Common myeloid progenitor, CD34-positive (primary cell): Measurements from ENCODE around the gene UBXN10.
A peak's percentile ranks its signal among the peaks of the same experiment; 100 is the strongest.

ENCODE experiments used
- CTCF ChIA-PET: fragments of 350-600 bp; sonication (Branson Sonifier 250); formaldehyde crosslinking; loops from one replicate; lab custom pipeline; 2021; ENCODE audit warnings: antibody characterized with exemption; lab: Charles Lee
- POLR2A ChIA-PET: fragments of 350-600 bp; sonication (Branson Sonifier 250); formaldehyde crosslinking; loops from one replicate; lab custom pipeline; 2021; ENCODE audit warnings: antibody characterized with exemption; lab: Charles Lee
- DNase-seq, 3 donors: peaks; one replicate each; pipeline versions ENCODE4 v3.0.0 to v3.0.0-alpha.2; 2013
- H3K27ac ChIP-seq, 2 experiments: 1 replicate in 1 of 2; 2 replicates in 1 of 2; pipeline ENCODE4 v1.7.0; 2013; ENCODE audit warnings: inconsistent platforms in 2 of 2, low read length in 2 of 2, mild to moderate bottlenecking in 2 of 2, low read depth in 1 of 2, moderate library complexity in 1 of 2; ENCODE audit not compliant: severe bottlenecking in 2 of 2, insufficient read depth in 1 of 2, poor library complexity in 1 of 2
- H3K27me3 ChIP-seq, 5 experiments: replicated peaks in 2 of 5; 1 replicate in 3 of 5; 2 replicates in 2 of 5; pipeline versions ENCODE4 v1.6.1 to v1.7.0; 2013; ENCODE audit warnings: low read length in 4 of 5, mild to moderate bottlenecking in 2 of 5, moderate library complexity in 2 of 5, inconsistent platforms in 1 of 5; ENCODE audit not compliant: insufficient read depth in 5 of 5, control insufficient read depth in 4 of 5
- H3K36me3 ChIP-seq, 4 experiments: 1 replicate in 2 of 4; 2 replicates in 2 of 4; pipeline versions ENCODE4 v1.6.1 to v1.7.0; 2013; ENCODE audit warnings: low read length in 3 of 4, control low read depth in 1 of 4, mild to moderate bottlenecking in 1 of 4; ENCODE audit not compliant: control insufficient read depth in 4 of 4, insufficient read depth in 4 of 4
- H3K4me1 ChIP-seq, 4 experiments: 1 replicate in 3 of 4; 2 replicates in 1 of 4; pipeline versions ENCODE4 v1.6.1 to v1.7.1; 2013; ENCODE audit warnings: low read length in 3 of 4, mild to moderate bottlenecking in 3 of 4, control low read depth in 1 of 4, inconsistent platforms in 1 of 4, moderate library complexity in 1 of 4; ENCODE audit not compliant: control insufficient read depth in 4 of 4, insufficient read depth in 4 of 4; ENCODE audit errors: control extremely low read depth in 1 of 4
- H3K4me3 ChIP-seq, 7 experiments: 1 replicate in 4 of 7; 2 replicates in 3 of 7; pipeline versions ENCODE4 v1.5.1 to v1.7.0; 2013; ENCODE audit warnings: mild to moderate bottlenecking in 7 of 7, low read length in 6 of 7, moderate library complexity in 6 of 7, inconsistent platforms in 2 of 7, low read depth in 2 of 7, control low read depth in 1 of 7; ENCODE audit not compliant: insufficient read depth in 4 of 7, control insufficient read depth in 1 of 7; ENCODE audit errors: extremely low read depth in 1 of 7
- H3K9me3 ChIP-seq, 5 experiments: 1 replicate in 4 of 5; 2 replicates in 1 of 5; pipeline versions ENCODE4 v1.6.1 to v1.7.1; 2013; ENCODE audit warnings: low read length in 4 of 5, mild to moderate bottlenecking in 2 of 5, inconsistent platforms in 1 of 5, low read depth in 1 of 5, moderate library complexity in 1 of 5; ENCODE audit not compliant: control insufficient read depth in 4 of 5, insufficient read depth in 2 of 5; ENCODE audit errors: control extremely low read depth in 1 of 5
- WGBS: methylation state at CpG from one replicate; pipeline ENCODE4 v1.1.5; 2013; ENCODE audit not compliant: insufficient coverage; 5-methylcytosine and 5-hydroxymethylcytosine counted together

Gene UBXN10

DNA sequence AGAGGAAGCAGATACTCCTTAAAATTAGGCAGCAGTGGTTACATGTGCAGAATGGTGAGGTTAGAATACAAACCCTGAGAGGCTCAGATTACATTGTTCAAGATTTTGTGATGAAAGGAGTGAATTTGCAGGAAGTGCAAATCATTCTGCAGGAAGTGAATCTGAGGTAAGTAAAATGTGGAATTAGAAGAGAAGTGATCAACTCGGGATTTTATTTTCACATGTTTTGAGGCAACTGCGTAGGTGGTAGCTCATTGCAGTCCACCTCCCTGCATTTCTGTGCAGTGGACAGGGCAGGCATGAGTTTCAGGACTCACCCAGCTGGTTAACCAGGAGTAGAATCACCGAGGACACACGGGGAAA lies 2.5 kb downstream of the UBXN10 start:
- Histone ChIP-seq H3K27me3 (peaks cover 0 to 96% (median 63%) of the 10 kb centered on the region in 5 experiments), H3K4me1 (peaks cover 0 to 14% (median 9%) of the 10 kb centered on the region in 4 experiments)
- CTCF ChIA-PET = interaction anchor here (0.6 to 1.7 kb wide), 5 partner anchors 22 to 483 kb away, joined by 3 to 8 read pairs (median 3); no protein-coding TSS in a partner anchor

DNA sequence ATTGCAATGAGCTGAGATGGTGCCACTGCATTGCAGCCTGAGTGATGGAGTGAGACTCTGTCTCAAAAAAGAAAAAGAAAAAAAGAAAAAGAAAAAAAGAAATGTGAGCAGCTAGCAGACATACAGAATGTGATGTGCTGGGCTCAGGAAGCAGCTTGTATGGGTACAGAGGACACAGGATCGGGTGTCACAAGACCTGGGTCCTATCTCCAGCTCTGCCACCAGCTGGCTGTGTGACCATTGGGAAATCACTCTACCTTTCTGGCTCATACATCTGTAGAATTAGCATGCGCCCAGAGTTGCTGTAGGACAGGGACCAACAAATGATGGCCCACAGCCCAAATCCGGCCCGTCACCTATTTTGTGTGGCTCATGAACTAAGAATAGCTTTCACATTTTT lies 3.8 kb downstream of the UBXN10 start:
- peaks cover 0 to 14% (median 9%) of the 10 kb centered on the region in 4 experiments for H3K4me1 ChIP-seq
- no peak for DNase-seq
- no peaks in the 10 kb centered on the region for H3K9me3 ChIP-seq
- ChIA-PET POLR2A (no interaction called here), CTCF (interaction anchor here (1.3 kb wide), 2 partner anchors 87 to 270 kb away, joined by 3 read pairs; no protein-coding TSS in a partner anchor)
- no peak overlapping the region for H3K4me3 ChIP-seq
- no peak overlapping the region for H3K27ac ChIP-seq
- H3K27me3 ChIP-seq = peaks cover 0 to 95% (median 54%) of the 10 kb centered on the region in 5 experiments
- H3K36me3 ChIP-seq = no peaks in the 10 kb centered on the region
- 100% methylated on average over 4 of the region's 4 CpGs for WGBS

More for the DNA sequence above, 2.5 kb downstream of the UBXN10 start:
- H3K4me3 ChIP-seq = no peak overlapping the region
- POLR2A ChIA-PET = no interaction called here
- 50% methylated on average over 4 of the region's 4 CpGs for WGBS
- H3K36me3 ChIP-seq = no peaks in the 10 kb centered on the region
- no peak for DNase-seq
- H3K27ac ChIP-seq = peak overlapping the region in 1 of 2 experiments; percentile 17
- no peaks in the 10 kb centered on the region for H3K9me3 ChIP-seq

DNA sequence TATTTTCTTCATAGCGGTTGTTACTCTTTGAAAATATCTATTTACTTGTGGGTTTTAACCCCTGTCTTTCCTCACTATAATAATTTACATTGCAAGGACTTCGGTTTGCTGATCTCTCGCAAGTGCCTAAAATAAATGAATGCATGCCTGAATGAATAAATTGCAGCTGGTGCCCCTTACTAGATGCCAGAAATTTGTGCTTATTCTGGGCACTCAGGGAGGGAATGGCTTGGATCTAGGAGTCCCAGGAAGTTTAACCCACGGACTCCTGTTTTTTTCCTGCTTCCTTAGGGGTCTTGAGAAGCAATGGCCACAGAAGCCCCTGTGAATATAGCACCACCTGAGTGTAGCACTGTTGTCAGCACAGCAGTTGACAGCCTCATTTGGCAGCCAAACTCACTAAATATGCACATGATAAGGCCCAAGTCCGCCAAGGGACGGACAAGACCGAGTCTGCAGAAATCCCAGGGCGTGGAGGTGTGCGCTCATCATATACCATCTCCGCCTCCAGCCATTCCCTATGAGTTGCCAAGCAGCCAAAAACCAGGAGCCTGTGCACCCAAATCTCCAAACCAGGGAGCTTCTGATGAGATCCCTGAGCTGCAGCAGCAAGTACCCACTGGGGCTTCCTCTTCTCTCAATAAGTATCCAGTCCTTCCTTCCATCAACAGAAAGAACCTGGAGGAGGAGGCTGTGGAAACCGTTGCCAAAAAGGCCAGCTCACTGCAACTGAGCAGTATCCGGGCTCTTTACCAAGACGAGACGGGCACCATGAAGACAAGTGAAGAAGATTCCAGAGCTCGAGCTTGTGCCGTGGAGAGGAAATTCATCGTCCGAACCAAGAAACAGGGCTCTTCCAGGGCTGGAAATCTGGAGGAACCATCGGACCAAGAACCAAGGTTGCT lies 4.6 kb downstream of the UBXN10 start:
- no peak for DNase-seq
- Histone ChIP-seq H3K27ac (no peak overlapping the region), H3K36me3 (no peaks in the 10 kb centered on the region), H3K4me1 (peaks cover 0 to 10% (median 5%) of the 10 kb centered on the region in 4 experiments), H3K27me3 (peaks cover 0 to 93% (median 47%) of the 10 kb centered on the region in 5 experiments), H3K4me3 (no peak overlapping the region), H3K9me3 (no peaks in the 10 kb centered on the region)
- ChIA-PET POLR2A (no interaction called here), CTCF (interaction anchor here (0.6 to 1.5 kb wide), 3 partner anchors 21 to 271 kb away, joined by 3 read pairs; no protein-coding TSS in a partner anchor)
- WGBS = 94% methylated on average over 18 of the region's 19 CpGs

DNA sequence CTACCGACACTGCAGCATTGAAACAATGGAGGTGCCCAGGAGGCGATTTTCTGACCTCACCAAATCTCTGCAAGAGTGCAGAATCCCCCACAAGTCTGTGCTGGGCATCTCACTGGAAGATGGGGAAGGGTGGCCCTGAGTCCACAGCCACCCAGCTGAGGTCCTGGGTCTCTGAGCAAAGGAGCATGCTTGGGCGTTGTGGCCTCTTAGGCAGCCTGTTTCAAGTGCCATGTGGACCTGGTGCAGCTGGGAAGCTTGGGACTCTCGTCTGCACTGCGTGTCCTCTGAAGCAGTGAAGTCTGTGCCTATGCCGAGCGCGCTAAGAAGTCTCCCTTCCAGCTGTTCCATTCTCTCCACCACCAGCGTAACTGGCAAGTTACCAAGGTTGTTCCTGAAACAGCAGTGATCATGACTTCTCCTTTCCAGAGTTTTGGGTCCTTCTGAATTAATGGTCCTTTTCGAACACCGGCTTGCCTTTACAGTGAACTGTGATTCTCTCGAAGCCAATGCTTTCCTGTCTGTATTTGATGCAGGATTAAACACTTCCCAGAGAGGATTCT lies 5.5 kb downstream of the UBXN10 start:
- Histone ChIP-seq H3K27me3 (peaks cover 0 to 89% (median 42%) of the 10 kb centered on the region in 5 experiments), H3K27ac (no peak overlapping the region), H3K4me3 (no peak overlapping the region), H3K36me3 (no peaks in the 10 kb centered on the region), H3K9me3 (no peaks in the 10 kb centered on the region), H3K4me1 (peaks cover 0 to 3% (median under 1%) of the 10 kb centered on the region in 4 experiments)
- CTCF ChIA-PET = interaction anchor here (1.5 to 3.3 kb wide), 2 partner anchors 12 to 21 kb away, joined by 3 to 9 read pairs; no protein-coding TSS in a partner anchor
- 91% methylated on average over 8 of the region's 12 CpGs for WGBS
- no peak for DNase-seq
- POLR2A ChIA-PET = no interaction called here

GRCh38 chr1:20192364-20192763 lies 6.5 kb downstream of the UBXN10 start:
- H3K4me3 ChIP-seq = no peak overlapping the region
- ChIA-PET POLR2A (no interaction called here), CTCF (interaction anchor here (1.3 to 3.3 kb wide), 5 partner anchors 13 to 280 kb away, joined by 3 to 9 read pairs (median 4); no protein-coding TSS in a partner anchor)
- H3K4me1 ChIP-seq = no peaks in the 10 kb centered on the region
- H3K9me3 ChIP-seq = no peaks in the 10 kb centered on the region
- WGBS = 92% methylated on average over 5 of the region's 5 CpGs
- H3K27ac ChIP-seq = no peak overlapping the region
- peaks cover 0 to 81% (median 33%) of the 10 kb centered on the region in 5 experiments for H3K27me3 ChIP-seq
- DNase-seq = no peak
- H3K36me3 ChIP-seq = no peaks in the 10 kb centered on the region

DNA sequence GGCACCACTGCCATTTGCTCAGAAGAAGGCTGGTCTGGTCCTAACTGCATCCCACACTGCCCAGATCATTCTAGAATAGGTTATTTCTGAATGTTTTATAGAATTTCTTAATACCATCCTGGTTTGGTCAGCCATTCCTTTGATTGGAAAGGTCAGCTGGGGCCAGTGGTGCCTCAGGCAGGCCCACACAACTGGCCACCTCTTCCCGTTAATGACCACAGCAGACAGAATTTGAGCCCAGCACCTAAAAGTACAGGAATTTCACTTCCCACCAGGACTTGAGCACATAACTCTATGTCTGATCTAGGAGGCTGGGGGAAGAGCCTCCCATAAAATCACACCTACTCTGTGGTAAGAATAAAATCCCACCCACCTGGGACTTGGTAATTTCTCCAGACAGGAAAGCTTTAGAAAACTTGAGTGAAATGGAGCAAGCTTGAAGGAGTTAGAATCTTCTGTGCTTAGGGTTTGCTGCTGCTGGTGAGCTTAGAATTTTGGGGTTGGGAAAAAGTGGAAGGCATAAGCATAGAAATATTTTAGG lies 7.0 kb downstream of the UBXN10 start:
- no CpG with 5 or more reads among the region's 1 CpG for WGBS
- Histone ChIP-seq H3K4me3 (no peak overlapping the region), H3K27me3 (peaks cover 0 to 80% (median 31%) of the 10 kb centered on the region in 5 experiments), H3K4me1 (no peaks in the 10 kb centered on the region), H3K36me3 (no peaks in the 10 kb centered on the region), H3K27ac (no peak overlapping the region), H3K9me3 (no peaks in the 10 kb centered on the region)
- ChIA-PET POLR2A (no interaction called here), CTCF (interaction anchor here (0.6 to 3.3 kb wide), 14 partner anchors 11 to 287 kb away, joined by 3 to 11 read pairs (median 4); no protein-coding TSS in a partner anchor)
- no peak for DNase-seq
